SK-N-SH (cell line): Measurements from ENCODE around the gene TSHZ3. TPM values are rescaled to one million over a fixed set of nuclear protein-coding genes. Genes with fewer than 3 reads are reported as not detected.

ENCODE experiments used
- CTCF ChIA-PET: fragments of 300-600, 350-600 bp; formaldehyde crosslinking; extraction: SDS; loops from one replicate; lab custom pipeline; 2021; lab: Yijun Ruan, JAX
- POLR2A ChIA-PET: fragments of 350-600 bp; sonication (Branson Sonifier 250); formaldehyde crosslinking; extraction: SDS; loops from one replicate; lab custom pipeline; 2020; ENCODE audit warnings: antibody characterized with exemption, inconsistent platforms; lab: Yijun Ruan, JAX
- DNase-seq: peaks from one replicate; pipeline ENCODE4 v3.0.0; 2012
- H2AFZ ChIP-seq: fragments of 200-600 bp; sonication (generic); 2 replicates; pipeline ENCODE4 v1.8.1; 2016; ENCODE audit warnings: antibody characterized with exemption, mild to moderate bottlenecking, low read depth
- H3F3A ChIP-seq: fragments of 200-600 bp; sonication (generic); replicated peaks from 2 replicates; pipeline ENCODE3; 2016; ENCODE audit warnings: antibody characterized with exemption, mild to moderate bottlenecking; ENCODE audit not compliant: insufficient read depth
- H3K27ac ChIP-seq, 2 experiments: fragments of 200-500 bp in 1 of 2; fragments of 200-600 bp in 1 of 2; sonication (Bioruptor generic) in 1 of 2; sonication (generic), shearing (Covaris generic) in 1 of 2; 2 replicates each; pipeline versions ENCODE4 v1.5.1 to v1.6.1; 2014 to 2016; ENCODE audit warnings: low read depth in 2 of 2, inconsistent platforms in 1 of 2, low read length in 1 of 2, mild to moderate bottlenecking in 1 of 2, mixed read lengths in 1 of 2
- H3K27me3 ChIP-seq: fragments of 200-600 bp; sonication (generic), shearing (Covaris generic); 2 replicates; pipeline ENCODE4 v1.6.1; 2016; ENCODE audit warnings: mixed run types; ENCODE audit not compliant: insufficient read depth
- H3K36me3 ChIP-seq, 2 experiments: fragments of 200-500 bp in 1 of 2; fragments of 200-600 bp in 1 of 2; sonication (Bioruptor generic) in 1 of 2; sonication (generic) in 1 of 2; replicated peaks in 1 of 2; 2 replicates each; pipeline versions ENCODE3 to v1.5.1; 2014 to 2016; ENCODE audit warnings: low read length in 1 of 2, mild to moderate bottlenecking in 1 of 2; ENCODE audit not compliant: insufficient read depth in 2 of 2, control insufficient read depth in 1 of 2
- H3K4me1 ChIP-seq, 2 experiments: fragments of 200-500 bp in 1 of 2; fragments of 200-600 bp in 1 of 2; sonication (Bioruptor generic) in 1 of 2; sonication (generic), shearing (Covaris generic) in 1 of 2; 2 replicates each; pipeline versions ENCODE4 v1.5.1 to v1.6.1; 2014 to 2016; ENCODE audit warnings: low read depth in 1 of 2, low read length in 1 of 2, mixed run types in 1 of 2; ENCODE audit not compliant: insufficient read depth in 2 of 2, control insufficient read depth in 1 of 2
- H3K4me2 ChIP-seq: fragments of 200-600 bp; sonication (generic), shearing (Covaris generic); 2 replicates; pipeline ENCODE4 v1.6.1; 2017; ENCODE audit warnings: mixed run types
- H3K4me3 ChIP-seq, 2 experiments: fragments of 200-500 bp in 1 of 2; fragments of 200-600 bp in 1 of 2; sonication (Bioruptor generic) in 1 of 2; sonication (generic), shearing (Covaris generic) in 1 of 2; 2 replicates each; pipeline versions ENCODE4 v1.5.1 to v1.8.1; 2014 to 2016; ENCODE audit warnings: low read depth in 2 of 2, inconsistent platforms in 1 of 2, low read length in 1 of 2, mild to moderate bottlenecking in 1 of 2, mixed read lengths in 1 of 2, moderate library complexity in 1 of 2
- H3K79me2 ChIP-seq: fragments of 200-600 bp; sonication (generic); 2 replicates; pipeline ENCODE4 v1.8.1; 2017; ENCODE audit warnings: mild to moderate bottlenecking; ENCODE audit not compliant: insufficient read depth
- H3K9ac ChIP-seq: fragments of 200-600 bp; sonication (generic); 2 replicates; pipeline ENCODE4 v1.6.1; 2017; ENCODE audit warnings: mixed run types
- H3K9me2 ChIP-seq: fragments of 200-600 bp; sonication (generic); 2 replicates; pipeline ENCODE4 v1.6.1; 2017; ENCODE audit warnings: mixed run types
- H3K9me3 ChIP-seq: fragments of 200-600 bp; sonication (generic); 2 replicates; pipeline ENCODE4 v1.6.1; 2017; ENCODE audit warnings: mixed run types, mild to moderate bottlenecking, moderate library complexity
- H4K20me1 ChIP-seq: fragments of 200-600 bp; sonication (generic); 2 replicates; pipeline ENCODE4 v1.6.1; 2017; ENCODE audit warnings: mild to moderate bottlenecking, mixed run types; ENCODE audit not compliant: insufficient read depth
- CHD2 ChIP-seq: fragments of 150-350 bp; IDR thresholded peaks from 2 replicates; pipeline ENCODE4 v1.6.1; 2018; ENCODE audit warnings: low read length; ENCODE audit not compliant: partially characterized antibody
- EZH2phosphoT487 ChIP-seq: fragments of 200-600 bp; sonication (generic); IDR thresholded peaks from 2 replicates; pipeline ENCODE4 v1.6.1; 2017; ENCODE audit warnings: low read depth, mixed run types, mild to moderate bottlenecking, antibody characterized with exemption, moderate library complexity, borderline replicate concordance
- FOXJ3 ChIP-seq: sonication (generic); formaldehyde crosslinking; IDR thresholded peaks from 2 replicates; pipeline ENCODE4 v1.5.1; 2020; ENCODE audit warnings: mild to moderate bottlenecking, missing genetic modification reagents
- NFIC ChIP-seq: IDR thresholded peaks from 2 replicates; pipeline ENCODE4 v1.4.0; 2012; ENCODE audit warnings: borderline replicate concordance
- RCOR1 ChIP-seq: fragments of 150-350 bp; IDR thresholded peaks from 2 replicates; pipeline ENCODE4 v1.6.1; 2017; ENCODE audit warnings: antibody characterized with exemption, low read length
- RXRA ChIP-seq: IDR thresholded peaks from 2 replicates; pipeline ENCODE4 v1.4.0; 2012; ENCODE audit warnings: low read depth, mild to moderate bottlenecking, borderline replicate concordance
- SIN3A ChIP-seq: IDR thresholded peaks from 2 replicates; pipeline ENCODE4 v1.6.1; 2012; ENCODE audit warnings: low read depth, mild to moderate bottlenecking, low read length, moderate library complexity, borderline replicate concordance
- TCF12 ChIP-seq: IDR thresholded peaks from 2 replicates; pipeline ENCODE4 v1.4.0; 2012
- YY1 ChIP-seq: IDR thresholded peaks from 2 replicates; pipeline ENCODE4 v1.4.0; 2012; ENCODE audit warnings: low read depth, mild to moderate bottlenecking
- WGBS: methylation state at CpG from one replicate; pipeline ENCODE4 v1.1.6; 2017; ENCODE audit warnings: low lambda C conversion rate; 5-methylcytosine and 5-hydroxymethylcytosine counted together
- polyA plus RNA-seq, 3 experiments: library from polyadenylated mRNA; depleted of rRNA; stranded (reverse); fragments of >200 nt; gene quantifications; 2 replicates each; pipeline ENCODE4 v1.2.3, GENCODE V29; 2012
- TF ChIP-seq, protein P1 (sequence below): IDR thresholded peaks from 2 replicates; pipeline ENCODE4 v1.4.0; 2012; ENCODE audit warnings: low read depth
- TF ChIP-seq, protein P2 (sequence below): fragments of 150-350 bp; IDR thresholded peaks from 2 replicates; pipeline ENCODE4 v1.6.1; 2016; ENCODE audit warnings: mild to moderate bottlenecking, low read depth, low read length
- TF ChIP-seq, protein P3 (sequence below): fragments of 200-600 bp; sonication (generic); IDR thresholded peaks from 2 replicates; pipeline ENCODE4 v1.6.1; 2017; ENCODE audit warnings: antibody characterized with exemption, mild to moderate bottlenecking, moderate library complexity
- TF ChIP-seq, protein P4 (sequence below): IDR thresholded peaks from 2 replicates; pipeline ENCODE4 v1.4.0; 2012; ENCODE audit warnings: low read depth, borderline replicate concordance
- TF ChIP-seq, protein P5 (sequence below): IDR thresholded peaks from 2 replicates; pipeline ENCODE4 v1.4.0; 2012; ENCODE audit warnings: low read depth, borderline replicate concordance
- TF ChIP-seq, protein P6 (sequence below): IDR thresholded peaks from 2 replicates; pipeline ENCODE4 v1.6.1; 2012; ENCODE audit warnings: mild to moderate bottlenecking, low read depth, low read length, moderate library complexity

The TSHZ3 gene
- polyA plus RNA-seq, 1 of the 3 experiments (the other 2 are of a cell fraction): 3.3 TPM

DNA sequence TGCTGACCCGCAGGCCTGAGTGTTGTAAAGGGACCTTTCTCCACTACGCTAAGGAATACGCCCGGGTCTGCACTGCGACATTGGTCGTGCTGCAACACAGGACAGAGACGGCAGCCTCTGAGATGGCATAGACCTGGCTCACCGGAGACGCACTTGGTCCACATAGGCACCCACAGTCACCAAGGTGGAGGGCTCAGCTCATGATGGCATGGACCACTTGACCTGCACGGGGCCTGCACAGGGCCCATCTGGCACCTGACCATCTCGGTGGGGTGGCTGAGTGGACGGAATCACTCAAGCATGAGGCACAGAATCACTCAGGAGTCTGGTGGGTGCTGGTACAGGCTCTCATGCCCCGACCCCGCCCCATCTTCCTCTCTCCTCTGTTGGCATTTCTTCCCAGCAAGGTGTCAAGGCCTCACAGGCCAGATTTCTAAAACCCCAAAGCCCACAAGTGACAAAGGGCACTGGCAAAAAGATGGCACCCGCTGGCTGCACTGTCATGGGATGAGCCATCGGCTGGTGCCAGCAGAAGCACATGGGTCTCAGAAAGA is 45.9 kb downstream of the TSHZ3 start:
- H3K27ac ChIP-seq: no peak overlapping the region
- no peaks in the 10 kb centered on the region for H3K36me3 ChIP-seq
- peaks cover 21% of the 10 kb centered on the region for H3K79me2 ChIP-seq
- no peaks in the 10 kb centered on the region for H3K9me3 ChIP-seq
- ChIA-PET POLR2A (no interaction called here), CTCF (interaction anchor here (1.1 kb wide), 1 partner anchor 12 kb away, joined by 3 read pairs; no protein-coding TSS in a partner anchor)
- H3K4me1 ChIP-seq: peaks cover 0 to 39% of the 10 kb centered on the region in 2 experiments; a peak in 2 of 4 replicates
- H3K9ac ChIP-seq: no peak overlapping the region
- H3K4me3 ChIP-seq: no peak overlapping the region
- DNase-seq: no peak
- no peaks in the 10 kb centered on the region for H3F3A ChIP-seq
- no peaks in the 10 kb centered on the region for H3K9me2 ChIP-seq
- 83% methylated on average over 16 of the region's 16 CpGs for WGBS
- H3K27me3 ChIP-seq: no peaks in the 10 kb centered on the region
- TF ChIP-seq RXRA (no peak), CHD2 (no peak)
- TF ChIP-seq, protein P1, sequence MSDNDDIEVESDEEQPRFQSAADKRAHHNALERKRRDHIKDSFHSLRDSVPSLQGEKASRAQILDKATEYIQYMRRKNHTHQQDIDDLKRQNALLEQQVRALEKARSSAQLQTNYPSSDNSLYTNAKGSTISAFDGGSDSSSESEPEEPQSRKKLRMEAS: no peak
- TF ChIP-seq, all 33 proteins: peak for 0
- Histone ChIP-seq H4K20me1 (no peaks in the 10 kb centered on the region), H2AFZ (no peak overlapping the region), H3K4me2 (no peak overlapping the region)

DNA sequence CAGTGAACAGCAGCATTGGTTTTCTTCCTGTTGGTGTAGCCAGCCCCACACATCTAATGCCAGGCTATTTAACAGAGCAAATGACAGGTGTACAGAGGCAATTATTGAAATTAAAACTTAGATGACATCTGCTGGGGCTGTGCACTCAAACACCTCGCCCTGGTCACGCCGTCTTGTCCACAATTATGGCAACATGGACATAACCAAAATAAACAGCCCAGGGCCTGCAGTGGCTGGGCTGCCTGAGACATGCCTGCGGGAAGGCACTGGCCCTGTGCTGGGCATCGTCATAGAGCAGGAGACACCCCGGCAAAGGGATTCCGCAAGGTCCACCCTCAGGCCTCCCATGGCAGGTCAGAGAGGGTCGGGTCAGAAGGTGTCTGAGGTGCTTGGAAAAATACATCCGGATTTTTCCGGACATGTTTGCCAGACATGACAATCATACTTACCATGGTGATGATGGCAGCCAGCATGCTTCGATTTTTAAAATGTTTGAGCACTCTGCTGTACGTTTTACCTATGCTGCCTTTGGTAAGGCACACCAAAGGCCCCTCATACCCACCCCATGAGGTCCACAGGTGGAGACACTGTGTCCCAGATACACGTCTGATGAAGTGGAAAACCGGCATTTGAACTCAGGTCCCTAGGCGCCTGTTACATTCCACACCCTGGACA is 47.8 kb downstream of the TSHZ3 start:
- H3K79me2 ChIP-seq: peaks cover 15% of the 10 kb centered on the region
- no peak overlapping the region; a peak in 1 of 4 replicates for H3K27ac ChIP-seq
- DNase-seq: no peak

More for the DNA sequence above, 47.8 kb downstream of the TSHZ3 start:
- TF ChIP-seq FOXJ3 (CRISPR knock-in tag): no peak
- TF ChIP-seq, protein P2, sequence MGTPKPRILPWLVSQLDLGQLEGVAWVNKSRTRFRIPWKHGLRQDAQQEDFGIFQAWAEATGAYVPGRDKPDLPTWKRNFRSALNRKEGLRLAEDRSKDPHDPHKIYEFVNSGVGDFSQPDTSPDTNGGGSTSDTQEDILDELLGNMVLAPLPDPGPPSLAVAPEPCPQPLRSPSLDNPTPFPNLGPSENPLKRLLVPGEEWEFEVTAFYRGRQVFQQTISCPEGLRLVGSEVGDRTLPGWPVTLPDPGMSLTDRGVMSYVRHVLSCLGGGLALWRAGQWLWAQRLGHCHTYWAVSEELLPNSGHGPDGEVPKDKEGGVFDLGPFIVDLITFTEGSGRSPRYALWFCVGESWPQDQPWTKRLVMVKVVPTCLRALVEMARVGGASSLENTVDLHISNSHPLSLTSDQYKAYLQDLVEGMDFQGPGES: no peak
- TF ChIP-seq YY1: no peak
- TF ChIP-seq, protein P3, sequence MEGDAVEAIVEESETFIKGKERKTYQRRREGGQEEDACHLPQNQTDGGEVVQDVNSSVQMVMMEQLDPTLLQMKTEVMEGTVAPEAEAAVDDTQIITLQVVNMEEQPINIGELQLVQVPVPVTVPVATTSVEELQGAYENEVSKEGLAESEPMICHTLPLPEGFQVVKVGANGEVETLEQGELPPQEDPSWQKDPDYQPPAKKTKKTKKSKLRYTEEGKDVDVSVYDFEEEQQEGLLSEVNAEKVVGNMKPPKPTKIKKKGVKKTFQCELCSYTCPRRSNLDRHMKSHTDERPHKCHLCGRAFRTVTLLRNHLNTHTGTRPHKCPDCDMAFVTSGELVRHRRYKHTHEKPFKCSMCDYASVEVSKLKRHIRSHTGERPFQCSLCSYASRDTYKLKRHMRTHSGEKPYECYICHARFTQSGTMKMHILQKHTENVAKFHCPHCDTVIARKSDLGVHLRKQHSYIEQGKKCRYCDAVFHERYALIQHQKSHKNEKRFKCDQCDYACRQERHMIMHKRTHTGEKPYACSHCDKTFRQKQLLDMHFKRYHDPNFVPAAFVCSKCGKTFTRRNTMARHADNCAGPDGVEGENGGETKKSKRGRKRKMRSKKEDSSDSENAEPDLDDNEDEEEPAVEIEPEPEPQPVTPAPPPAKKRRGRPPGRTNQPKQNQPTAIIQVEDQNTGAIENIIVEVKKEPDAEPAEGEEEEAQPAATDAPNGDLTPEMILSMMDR: no peak
- TF ChIP-seq EZH2phosphoT487: no peak
- TF ChIP-seq, protein P4, sequence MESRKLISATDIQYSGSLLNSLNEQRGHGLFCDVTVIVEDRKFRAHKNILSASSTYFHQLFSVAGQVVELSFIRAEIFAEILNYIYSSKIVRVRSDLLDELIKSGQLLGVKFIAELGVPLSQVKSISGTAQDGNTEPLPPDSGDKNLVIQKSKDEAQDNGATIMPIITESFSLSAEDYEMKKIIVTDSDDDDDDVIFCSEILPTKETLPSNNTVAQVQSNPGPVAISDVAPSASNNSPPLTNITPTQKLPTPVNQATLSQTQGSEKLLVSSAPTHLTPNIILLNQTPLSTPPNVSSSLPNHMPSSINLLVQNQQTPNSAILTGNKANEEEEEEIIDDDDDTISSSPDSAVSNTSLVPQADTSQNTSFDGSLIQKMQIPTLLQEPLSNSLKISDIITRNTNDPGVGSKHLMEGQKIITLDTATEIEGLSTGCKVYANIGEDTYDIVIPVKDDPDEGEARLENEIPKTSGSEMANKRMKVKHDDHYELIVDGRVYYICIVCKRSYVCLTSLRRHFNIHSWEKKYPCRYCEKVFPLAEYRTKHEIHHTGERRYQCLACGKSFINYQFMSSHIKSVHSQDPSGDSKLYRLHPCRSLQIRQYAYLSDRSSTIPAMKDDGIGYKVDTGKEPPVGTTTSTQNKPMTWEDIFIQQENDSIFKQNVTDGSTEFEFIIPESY: no peak
- no peak for TF ChIP-seq TCF12
- TF ChIP-seq, protein P1: no peak
- TF ChIP-seq, protein P5, sequence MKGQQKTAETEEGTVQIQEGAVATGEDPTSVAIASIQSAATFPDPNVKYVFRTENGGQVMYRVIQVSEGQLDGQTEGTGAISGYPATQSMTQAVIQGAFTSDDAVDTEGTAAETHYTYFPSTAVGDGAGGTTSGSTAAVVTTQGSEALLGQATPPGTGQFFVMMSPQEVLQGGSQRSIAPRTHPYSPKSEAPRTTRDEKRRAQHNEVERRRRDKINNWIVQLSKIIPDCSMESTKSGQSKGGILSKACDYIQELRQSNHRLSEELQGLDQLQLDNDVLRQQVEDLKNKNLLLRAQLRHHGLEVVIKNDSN: no peak
- no peak for TF ChIP-seq NFIC
- TF ChIP-seq SIN3A: no peak
- TF ChIP-seq RCOR1: no peak
- TF ChIP-seq, protein P6, sequence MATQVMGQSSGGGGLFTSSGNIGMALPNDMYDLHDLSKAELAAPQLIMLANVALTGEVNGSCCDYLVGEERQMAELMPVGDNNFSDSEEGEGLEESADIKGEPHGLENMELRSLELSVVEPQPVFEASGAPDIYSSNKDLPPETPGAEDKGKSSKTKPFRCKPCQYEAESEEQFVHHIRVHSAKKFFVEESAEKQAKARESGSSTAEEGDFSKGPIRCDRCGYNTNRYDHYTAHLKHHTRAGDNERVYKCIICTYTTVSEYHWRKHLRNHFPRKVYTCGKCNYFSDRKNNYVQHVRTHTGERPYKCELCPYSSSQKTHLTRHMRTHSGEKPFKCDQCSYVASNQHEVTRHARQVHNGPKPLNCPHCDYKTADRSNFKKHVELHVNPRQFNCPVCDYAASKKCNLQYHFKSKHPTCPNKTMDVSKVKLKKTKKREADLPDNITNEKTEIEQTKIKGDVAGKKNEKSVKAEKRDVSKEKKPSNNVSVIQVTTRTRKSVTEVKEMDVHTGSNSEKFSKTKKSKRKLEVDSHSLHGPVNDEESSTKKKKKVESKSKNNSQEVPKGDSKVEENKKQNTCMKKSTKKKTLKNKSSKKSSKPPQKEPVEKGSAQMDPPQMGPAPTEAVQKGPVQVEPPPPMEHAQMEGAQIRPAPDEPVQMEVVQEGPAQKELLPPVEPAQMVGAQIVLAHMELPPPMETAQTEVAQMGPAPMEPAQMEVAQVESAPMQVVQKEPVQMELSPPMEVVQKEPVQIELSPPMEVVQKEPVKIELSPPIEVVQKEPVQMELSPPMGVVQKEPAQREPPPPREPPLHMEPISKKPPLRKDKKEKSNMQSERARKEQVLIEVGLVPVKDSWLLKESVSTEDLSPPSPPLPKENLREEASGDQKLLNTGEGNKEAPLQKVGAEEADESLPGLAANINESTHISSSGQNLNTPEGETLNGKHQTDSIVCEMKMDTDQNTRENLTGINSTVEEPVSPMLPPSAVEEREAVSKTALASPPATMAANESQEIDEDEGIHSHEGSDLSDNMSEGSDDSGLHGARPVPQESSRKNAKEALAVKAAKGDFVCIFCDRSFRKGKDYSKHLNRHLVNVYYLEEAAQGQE: no peak
- H3K4me1 ChIP-seq: peaks cover 0 to 32% of the 10 kb centered on the region in 2 experiments; a peak in 2 of 4 replicates
- no peaks in the 10 kb centered on the region for H3K36me3 ChIP-seq
- H3F3A ChIP-seq: no peaks in the 10 kb centered on the region
- H3K9me2 ChIP-seq: no peaks in the 10 kb centered on the region
- POLR2A ChIA-PET: no interaction called here
- H4K20me1 ChIP-seq: no peaks in the 10 kb centered on the region
- no peak overlapping the region for H3K4me3 ChIP-seq
- H3K9ac ChIP-seq: no peak overlapping the region
- WGBS: 77% methylated on average over 12 of the region's 15 CpGs
- H3K9me3 ChIP-seq: no peaks in the 10 kb centered on the region
- no peaks in the 10 kb centered on the region for H3K27me3 ChIP-seq
- no peak overlapping the region for H2AFZ ChIP-seq
- no peak overlapping the region for H3K4me2 ChIP-seq
- CTCF ChIA-PET: interaction anchor here (1.2 kb wide), 1 partner anchor 567 kb away, joined by 3 read pairs; no protein-coding TSS in a partner anchor
